HepG2 (cell line): ENCODE measurements around the gene LZTR1. TPM values are rescaled to one million over a fixed set of nuclear protein-coding genes. Genes with fewer than 3 reads are reported as not detected.

Experiments used
- ATRX ChIP-seq: sonication (generic); formaldehyde crosslinking; IDR thresholded peaks from 2 replicates; pipeline ENCODE4 v1.4.0; 2020; ENCODE audit warnings: missing genetic modification reagents, borderline replicate concordance
- CERS6 ChIP-seq: sonication (generic); formaldehyde crosslinking; IDR thresholded peaks from 2 replicates; pipeline ENCODE4 v1.5.0; 2020; ENCODE audit warnings: missing genetic modification reagents
- PRMT3 ChIP-seq: sonication (generic); formaldehyde crosslinking; IDR thresholded peaks from 2 replicates; pipeline ENCODE4 v1.8.1; 2022; ENCODE audit warnings: low read depth, mild to moderate bottlenecking, moderate library complexity, missing genetic modification reagents, borderline replicate concordance
- RAD21 ChIP-seq: fragments of 450-650 bp; formaldehyde crosslinking; IDR thresholded peaks from 2 replicates; pipeline ENCODE4 v1.5.0; 2020; ENCODE audit warnings: mild to moderate bottlenecking
- RBM39 ChIP-seq: fragments of 200-400 bp; formaldehyde crosslinking; IDR thresholded peaks from one replicate; pipeline ENCODE4 v1.6.1; 2018; ENCODE audit warnings: antibody characterized with exemption, mild to moderate bottlenecking, low read depth, low read length; ENCODE audit not compliant: poor library complexity, severe bottlenecking
- SRSF1 ChIP-seq: fragments of 200-400 bp; formaldehyde crosslinking; optimal IDR thresholded peaks from 2 replicates; pipeline ENCODE3; 2017; ENCODE audit warnings: mild to moderate bottlenecking, low read depth, low read length, moderate library complexity
- STAT5B ChIP-seq: sonication (generic); formaldehyde crosslinking; IDR thresholded peaks from 2 replicates; pipeline ENCODE4 v1.4.0; 2020; ENCODE audit warnings: missing genetic modification reagents
- TBL1XR1 ChIP-seq: fragments of 150-350 bp; IDR thresholded peaks from 2 replicates; pipeline ENCODE4 v1.6.1; 2014; ENCODE audit warnings: borderline replicate concordance, low read length; ENCODE audit not compliant: partially characterized antibody
- TBP ChIP-seq: sonication (generic); formaldehyde crosslinking; IDR thresholded peaks from 2 replicates; pipeline ENCODE4 v1.5.0; 2020; ENCODE audit warnings: missing genetic modification reagents
- U2AF2 ChIP-seq: fragments of 200-400 bp; formaldehyde crosslinking; IDR thresholded peaks from 2 replicates; pipeline ENCODE4 v1.6.1; 2017; ENCODE audit warnings: low read depth, mild to moderate bottlenecking, low read length
- ZNF891 ChIP-seq: sonication (generic); formaldehyde crosslinking; IDR thresholded peaks from 2 replicates; pipeline ENCODE4 v1.5.0; 2020; ENCODE audit warnings: mild to moderate bottlenecking, missing genetic modification reagents
- polyA plus RNA-seq, 8 experiments: library from polyadenylated mRNA; depleted of rRNA in 3 of 8; stranded (reverse) in 7 of 8; unstranded in 1 of 8; fragments of >200 nt; fragmentation: Illumina TruSeq in 4 of 8; extraction: Trizol in 4 of 8; gene quantifications; 2 replicates each; pipeline versions ENCODE4 v1.2.1 to v1.2.3, GENCODE V29; 2011 to 2016; ENCODE audit warnings: low read depth in 4 of 8, missing spikeins in 1 of 8, mixed read lengths in 1 of 8; ENCODE audit not compliant: insufficient read depth in 1 of 8
- total RNA-seq, 5 experiments: library from RNA; depleted of rRNA; stranded (reverse); fragments of >200 nt; fragmentation: Illumina TruSeq; extraction: Trizol; gene quantifications; 2 replicates each; pipeline ENCODE4 v1.2.3, GENCODE V29; 2016; ENCODE audit warnings: low read depth in 1 of 5
- TF ChIP-seq, protein P1 (sequence below): sonication (generic); formaldehyde crosslinking; IDR thresholded peaks from one replicate; pipeline ENCODE4 v1.5.1; 2020; ENCODE audit warnings: mild to moderate bottlenecking, missing genetic modification reagents; ENCODE audit errors: not compliant biosample characterization
- TF ChIP-seq, protein P2 (sequence below): sonication (generic); formaldehyde crosslinking; IDR thresholded peaks from 2 replicates; pipeline ENCODE4 v1.5.0; 2020; ENCODE audit warnings: missing genetic modification reagents, mild to moderate bottlenecking, borderline replicate concordance
- TF ChIP-seq, protein P3 (sequence below): sonication (generic); formaldehyde crosslinking; IDR thresholded peaks from 2 replicates; pipeline ENCODE4 v1.8.0; 2022; ENCODE audit warnings: mild to moderate bottlenecking, missing genetic modification reagents, moderate library complexity
- TF ChIP-seq, protein P4 (sequence below): sonication (generic); formaldehyde crosslinking; IDR thresholded peaks from 2 replicates; pipeline ENCODE4 v1.4.0; 2020; ENCODE audit warnings: missing genetic modification reagents, borderline replicate concordance

Gene LZTR1
- total and polyA plus RNA-seq, 2 of the 13 experiments (the other 11 are each of a cell fraction or from before 2014, with no cell fraction given) = 21.8 to 22.4 TPM

DNA sequence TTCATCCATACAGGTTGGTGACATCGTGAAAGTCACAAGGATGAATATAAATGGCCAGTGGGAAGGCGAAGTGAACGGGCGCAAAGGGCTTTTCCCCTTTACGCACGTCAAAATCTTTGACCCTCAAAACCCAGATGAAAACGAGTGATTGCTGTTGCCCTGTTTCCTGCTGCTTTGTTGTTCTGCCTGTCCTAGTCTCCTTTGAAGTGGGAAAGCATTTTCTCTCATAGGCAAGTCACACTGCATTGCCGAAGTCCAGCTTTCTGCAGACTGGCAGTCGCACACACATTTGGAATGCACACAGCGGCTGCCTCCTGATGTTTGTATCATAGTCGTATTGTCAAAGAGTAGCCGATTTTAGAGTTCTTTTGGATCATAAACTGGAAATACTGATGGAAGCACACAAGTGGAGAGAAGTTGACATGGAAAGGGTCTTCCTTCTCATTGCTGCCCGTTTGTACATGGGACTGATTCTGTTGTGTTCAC lies 32.4 kb upstream of the LZTR1 start (continued):
- TF ChIP-seq, protein P1, sequence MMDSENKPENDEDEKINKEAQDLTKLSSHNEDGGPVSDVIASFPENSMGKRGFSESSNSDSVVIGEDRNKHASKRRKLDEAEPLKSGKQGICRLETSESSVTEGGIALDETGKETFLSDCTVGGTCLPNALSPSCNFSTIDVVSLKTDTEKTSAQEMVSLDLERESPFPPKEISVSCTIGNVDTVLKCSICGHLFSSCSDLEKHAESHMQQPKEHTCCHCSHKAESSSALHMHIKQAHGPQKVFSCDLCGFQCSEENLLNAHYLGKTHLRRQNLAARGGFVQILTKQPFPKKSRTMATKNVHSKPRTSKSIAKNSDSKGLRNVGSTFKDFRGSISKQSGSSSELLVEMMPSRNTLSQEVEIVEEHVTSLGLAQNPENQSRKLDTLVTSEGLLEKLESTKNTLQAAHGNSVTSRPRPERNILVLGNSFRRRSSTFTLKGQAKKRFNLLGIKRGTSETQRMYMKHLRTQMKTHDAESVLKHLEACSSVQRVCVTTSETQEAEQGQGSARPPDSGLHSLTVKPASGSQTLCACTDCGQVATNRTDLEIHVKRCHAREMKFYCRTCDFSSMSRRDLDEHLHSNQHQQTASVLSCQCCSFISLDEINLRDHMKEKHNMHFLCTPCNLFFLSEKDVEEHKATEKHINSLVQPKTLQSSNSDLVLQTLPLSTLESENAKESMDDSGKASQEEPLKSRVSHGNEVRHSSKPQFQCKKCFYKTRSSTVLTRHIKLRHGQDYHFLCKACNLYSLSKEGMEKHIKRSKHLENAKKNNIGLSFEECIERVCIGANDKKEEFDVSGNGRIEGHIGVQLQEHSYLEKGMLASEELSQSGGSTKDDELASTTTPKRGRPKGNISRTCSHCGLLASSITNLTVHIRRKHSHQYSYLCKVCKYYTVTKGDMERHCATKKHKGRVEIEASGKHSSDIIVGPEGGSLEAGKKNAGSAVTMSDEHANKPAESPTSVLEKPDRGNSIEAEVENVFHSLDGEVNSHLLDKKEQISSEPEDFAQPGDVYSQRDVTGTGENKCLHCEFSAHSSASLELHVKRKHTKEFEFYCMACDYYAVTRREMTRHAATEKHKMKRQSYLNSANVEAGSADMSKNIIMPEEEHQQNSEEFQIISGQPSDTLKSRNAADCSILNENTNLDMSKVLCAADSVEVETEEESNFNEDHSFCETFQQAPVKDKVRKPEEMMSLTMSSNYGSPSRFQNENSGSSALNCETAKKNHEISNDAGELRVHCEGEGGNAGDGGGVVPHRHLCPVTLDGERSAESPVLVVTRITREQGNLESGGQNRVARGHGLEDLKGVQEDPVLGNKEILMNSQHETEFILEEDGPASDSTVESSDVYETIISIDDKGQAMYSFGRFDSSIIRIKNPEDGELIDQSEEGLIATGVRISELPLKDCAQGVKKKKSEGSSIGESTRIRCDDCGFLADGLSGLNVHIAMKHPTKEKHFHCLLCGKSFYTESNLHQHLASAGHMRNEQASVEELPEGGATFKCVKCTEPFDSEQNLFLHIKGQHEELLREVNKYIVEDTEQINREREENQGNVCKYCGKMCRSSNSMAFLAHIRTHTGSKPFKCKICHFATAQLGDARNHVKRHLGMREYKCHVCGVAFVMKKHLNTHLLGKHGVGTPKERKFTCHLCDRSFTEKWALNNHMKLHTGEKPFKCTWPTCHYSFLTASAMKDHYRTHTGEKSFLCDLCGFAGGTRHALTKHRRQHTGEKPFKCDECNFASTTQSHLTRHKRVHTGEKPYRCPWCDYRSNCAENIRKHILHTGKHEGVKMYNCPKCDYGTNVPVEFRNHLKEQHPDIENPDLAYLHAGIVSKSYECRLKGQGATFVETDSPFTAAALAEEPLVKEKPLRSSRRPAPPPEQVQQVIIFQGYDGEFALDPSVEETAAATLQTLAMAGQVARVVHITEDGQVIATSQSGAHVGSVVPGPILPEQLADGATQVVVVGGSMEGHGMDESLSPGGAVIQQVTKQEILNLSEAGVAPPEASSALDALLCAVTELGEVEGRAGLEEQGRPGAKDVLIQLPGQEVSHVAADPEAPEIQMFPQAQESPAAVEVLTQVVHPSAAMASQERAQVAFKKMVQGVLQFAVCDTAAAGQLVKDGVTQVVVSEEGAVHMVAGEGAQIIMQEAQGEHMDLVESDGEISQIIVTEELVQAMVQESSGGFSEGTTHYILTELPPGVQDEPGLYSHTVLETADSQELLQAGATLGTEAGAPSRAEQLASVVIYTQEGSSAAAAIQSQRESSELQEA (CRISPR knock-in tag) = no peak
- TF ChIP-seq CERS6 (CRISPR knock-in tag) = no peak
- TF ChIP-seq TBP (CRISPR knock-in tag) = no peak
- TF ChIP-seq PRMT3 (CRISPR knock-in tag) = no peak
- TF ChIP-seq SRSF1 = no peak
- no peak for TF ChIP-seq ATRX (CRISPR knock-in tag)
- TF ChIP-seq TBL1XR1 = no peak
- TF ChIP-seq U2AF2 = no peak
- TF ChIP-seq RAD21 (CRISPR knock-in tag) = no peak
- no peak for TF ChIP-seq RBM39
- TF ChIP-seq, protein P2, sequence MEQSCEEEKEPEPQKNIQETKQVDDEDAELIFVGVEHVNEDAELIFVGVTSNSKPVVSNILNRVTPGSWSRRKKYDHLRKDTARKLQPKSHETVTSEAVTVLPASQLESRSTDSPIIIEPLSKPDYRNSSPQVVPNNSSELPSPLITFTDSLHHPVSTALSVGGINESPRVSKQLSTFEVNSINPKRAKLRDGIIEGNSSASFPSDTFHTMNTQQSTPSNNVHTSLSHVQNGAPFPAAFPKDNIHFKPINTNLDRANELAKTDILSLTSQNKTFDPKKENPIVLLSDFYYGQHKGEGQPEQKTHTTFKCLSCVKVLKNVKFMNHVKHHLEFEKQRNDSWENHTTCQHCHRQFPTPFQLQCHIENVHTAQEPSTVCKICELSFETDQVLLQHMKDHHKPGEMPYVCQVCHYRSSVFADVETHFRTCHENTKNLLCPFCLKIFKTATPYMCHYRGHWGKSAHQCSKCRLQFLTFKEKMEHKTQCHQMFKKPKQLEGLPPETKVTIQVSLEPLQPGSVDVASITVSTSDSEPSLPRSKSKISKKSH (CRISPR knock-in tag) = no peak
- TF ChIP-seq, protein P3, sequence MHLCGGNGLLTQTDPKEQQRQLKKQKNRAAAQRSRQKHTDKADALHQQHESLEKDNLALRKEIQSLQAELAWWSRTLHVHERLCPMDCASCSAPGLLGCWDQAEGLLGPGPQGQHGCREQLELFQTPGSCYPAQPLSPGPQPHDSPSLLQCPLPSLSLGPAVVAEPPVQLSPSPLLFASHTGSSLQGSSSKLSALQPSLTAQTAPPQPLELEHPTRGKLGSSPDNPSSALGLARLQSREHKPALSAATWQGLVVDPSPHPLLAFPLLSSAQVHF = no peak
- no peak for TF ChIP-seq STAT5B (CRISPR knock-in tag)
- TF ChIP-seq ZNF891 (CRISPR knock-in tag) = no peak
- TF ChIP-seq, protein P4, sequence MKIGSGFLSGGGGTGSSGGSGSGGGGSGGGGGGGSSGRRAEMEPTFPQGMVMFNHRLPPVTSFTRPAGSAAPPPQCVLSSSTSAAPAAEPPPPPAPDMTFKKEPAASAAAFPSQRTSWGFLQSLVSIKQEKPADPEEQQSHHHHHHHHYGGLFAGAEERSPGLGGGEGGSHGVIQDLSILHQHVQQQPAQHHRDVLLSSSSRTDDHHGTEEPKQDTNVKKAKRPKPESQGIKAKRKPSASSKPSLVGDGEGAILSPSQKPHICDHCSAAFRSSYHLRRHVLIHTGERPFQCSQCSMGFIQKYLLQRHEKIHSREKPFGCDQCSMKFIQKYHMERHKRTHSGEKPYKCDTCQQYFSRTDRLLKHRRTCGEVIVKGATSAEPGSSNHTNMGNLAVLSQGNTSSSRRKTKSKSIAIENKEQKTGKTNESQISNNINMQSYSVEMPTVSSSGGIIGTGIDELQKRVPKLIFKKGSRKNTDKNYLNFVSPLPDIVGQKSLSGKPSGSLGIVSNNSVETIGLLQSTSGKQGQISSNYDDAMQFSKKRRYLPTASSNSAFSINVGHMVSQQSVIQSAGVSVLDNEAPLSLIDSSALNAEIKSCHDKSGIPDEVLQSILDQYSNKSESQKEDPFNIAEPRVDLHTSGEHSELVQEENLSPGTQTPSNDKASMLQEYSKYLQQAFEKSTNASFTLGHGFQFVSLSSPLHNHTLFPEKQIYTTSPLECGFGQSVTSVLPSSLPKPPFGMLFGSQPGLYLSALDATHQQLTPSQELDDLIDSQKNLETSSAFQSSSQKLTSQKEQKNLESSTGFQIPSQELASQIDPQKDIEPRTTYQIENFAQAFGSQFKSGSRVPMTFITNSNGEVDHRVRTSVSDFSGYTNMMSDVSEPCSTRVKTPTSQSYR (CRISPR knock-in tag) = no peak; the same call in 1 of the 2 replicates
